HepG2 (cell line): ENCODE measurements around the gene TCEAL2. TPM values are rescaled to one million over a fixed set of nuclear protein-coding genes. Genes with fewer than 3 reads are reported as not detected.
"Not testable (repeated sequence)": the region's sequence is repeated elsewhere in the genome, so short reads cannot be mapped to it uniquely, and the experiment has no call there.

Experiments used
- ATAC-seq: fragments of 200-7000 bp; cut with Tn5 transposase; 3 replicates; pipeline ENCODE4 v1.9.1; 2020; ENCODE audit warnings: mild to moderate bottlenecking, moderate library complexity
- Bru-seq: library from RNA; stranded (reverse); fragments of 400-500 nt; gene quantifications from one replicate; lab custom pipeline; 2021; lab: Mats Ljungman, UMichigan
- BruChase-seq, 2 experiments: library from RNA; stranded (reverse); fragments of 400-500 nt; gene quantifications; one replicate each; lab custom pipeline; 2021; lab: Mats Ljungman, UMichigan
- BruUV-seq: library from RNA; stranded (reverse); fragments of 400-500 nt; replicated peaks from 2 replicates; lab custom pipeline; 2021; lab: Mats Ljungman, UMichigan
- CTCF ChIA-PET: fragments of 300-600 bp; formaldehyde crosslinking; extraction: SDS; loops from one replicate; lab custom pipeline; 2021; ENCODE audit warnings: low total read pairs, inconsistent platforms, low intra/inter-chr PET ratio; lab: Yijun Ruan, JAX
- POLR2A ChIA-PET: fragments of 350-600 bp; sonication (Branson Sonifier 250); formaldehyde crosslinking; loops from one replicate; lab custom pipeline; 2020; ENCODE audit warnings: antibody characterized with exemption, inconsistent platforms; lab: Yijun Ruan, JAX
- DNase-seq: peaks from one replicate; pipeline ENCODE4 v3.0.0-alpha.2; 2015; ENCODE audit warnings: low spot score
- FAIRE-seq: peaks from 3 replicates; lab custom pipeline; 2011; peaks lifted over from hg19 to GRCh38; lab: Jason Lieb, UNC
- H2AFZ ChIP-seq: one replicate; pipeline ENCODE4 v1.6.1; 2011; ENCODE audit warnings: low read length, inconsistent platforms
- H3K27ac ChIP-seq: fragments of 300-600 bp; 3 replicates; pipeline ENCODE4 v1.8.0; 2011; ENCODE audit warnings: mixed run types, mild to moderate bottlenecking, mixed read lengths, low read length, inconsistent platforms; ENCODE audit not compliant: insufficient read depth; ENCODE audit errors: extremely low read length
- H3K27me3 ChIP-seq, 2 experiments: fragments of 200-600 bp in 1 of 2; 2 replicates in 1 of 2; 3 replicates in 1 of 2; pipeline versions ENCODE4 v1.6.0 to v1.8.0; 2011; ENCODE audit warnings: low read length in 2 of 2, mild to moderate bottlenecking in 2 of 2, moderate library complexity in 2 of 2, inconsistent platforms in 1 of 2; ENCODE audit not compliant: insufficient read depth in 2 of 2, control insufficient read depth in 1 of 2
- H3K36me3 ChIP-seq, 2 experiments: fragments of 200-600 bp in 1 of 2; replicated peaks in 1 of 2; 2 replicates in 1 of 2; 3 replicates in 1 of 2; pipeline versions ENCODE4 v1.5.1 to v1.8.0; 2011; ENCODE audit warnings: low read length in 2 of 2, inconsistent platforms in 1 of 2; ENCODE audit not compliant: insufficient read depth in 2 of 2, control insufficient read depth in 1 of 2
- H3K4me1 ChIP-seq: 2 replicates; pipeline ENCODE4 v1.5.1; 2012; ENCODE audit warnings: low read length, inconsistent platforms; ENCODE audit not compliant: insufficient read depth
- H3K4me2 ChIP-seq: 2 replicates; pipeline ENCODE4 v1.6.0; 2011; ENCODE audit warnings: low read depth, low read length, inconsistent platforms
- H3K4me3 ChIP-seq, 3 experiments: fragments of 200-600 bp in 1 of 3; sonication (generic), shearing (Covaris generic) in 1 of 3; replicated peaks in 1 of 3; 2 replicates each; pipeline ENCODE4 v1.5.1; 2011 to 2016; ENCODE audit warnings: low read length in 3 of 3, inconsistent platforms in 2 of 3, low read depth in 2 of 3, mild to moderate bottlenecking in 2 of 3, control low read depth in 1 of 3, mixed read lengths in 1 of 3; ENCODE audit not compliant: insufficient read depth in 1 of 3
- H3K79me2 ChIP-seq: one replicate; pipeline ENCODE4 v1.6.1; 2011; ENCODE audit warnings: low read length, inconsistent platforms; ENCODE audit not compliant: insufficient read depth
- H3K9ac ChIP-seq: 2 replicates; pipeline ENCODE4 v1.6.0; 2011; ENCODE audit warnings: mild to moderate bottlenecking, low read depth, low read length, inconsistent platforms; ENCODE audit not compliant: insufficient read depth
- H3K9me3 ChIP-seq: 2 replicates; pipeline ENCODE4 v1.5.1; 2012; ENCODE audit warnings: mild to moderate bottlenecking, low read length
- H4K20me1 ChIP-seq: 2 replicates; pipeline ENCODE4 v1.6.0; 2011; ENCODE audit warnings: inconsistent platforms, mild to moderate bottlenecking, low read length, moderate library complexity; ENCODE audit not compliant: insufficient read depth
- HNRNPL ChIP-seq: fragments of 200-400 bp; formaldehyde crosslinking; IDR thresholded peaks from 2 replicates; pipeline ENCODE4 v1.6.1; 2017; ENCODE audit warnings: mild to moderate bottlenecking, low read depth, low read length
- MAZ ChIP-seq, 2 experiments: sonication (generic) in 1 of 2; formaldehyde crosslinking in 1 of 2; IDR thresholded peaks; 2 replicates each; pipeline versions ENCODE4 v1.5.0 to v1.6.1; 2012 to 2020; ENCODE audit warnings: low read depth in 2 of 2, mild to moderate bottlenecking in 2 of 2, borderline replicate concordance in 1 of 2, improper control_type of control experiment in 1 of 2, low read length in 1 of 2, missing genetic modification reagents in 1 of 2, moderate library complexity in 1 of 2
- ZFP62 ChIP-seq: sonication (generic); formaldehyde crosslinking; IDR thresholded peaks from 2 replicates; pipeline ENCODE4 v1.4.0; 2020; ENCODE audit warnings: missing genetic modification reagents
- ZNF331 ChIP-seq: sonication (generic); formaldehyde crosslinking; IDR thresholded peaks from 2 replicates; pipeline ENCODE4 v1.4.0; 2020; ENCODE audit warnings: missing genetic modification reagents
- ZNF724P ChIP-seq: sonication (generic); formaldehyde crosslinking; IDR thresholded peaks from 2 replicates; pipeline ENCODE4 v1.8.0; 2022; ENCODE audit warnings: missing genetic modification reagents, borderline replicate concordance
- WGBS: methylation state at CpG from one replicate; pipeline ENCODE4 v1.1.6; 2017; ENCODE audit warnings: low lambda C conversion rate; 5-methylcytosine and 5-hydroxymethylcytosine counted together
- in situ Hi-C: cut with HindIII; loops from 2 replicates; pipeline ENCODE4 v1.10.0; 2017; ENCODE audit warnings: low pct_unique_long_range_greater_than_20kb; ENCODE audit not compliant: extremely low pct_ligation_motif_present
- intact Hi-C: fragments of 100-400 bp; cut with micrococcal nuclease; formaldehyde crosslinking; loops from one replicate; pipeline ENCODE4 v1.10.0; 2022; ENCODE audit not compliant: unreplicated experiment
- long read RNA-seq, 2 experiments: library from RNA in 1 of 2; library from polyadenylated mRNA in 1 of 2; stranded (forward) in 1 of 2; unstranded in 1 of 2; transcript quantifications; one replicate each; pipeline ENCODE4 v2.0.0, GENCODE V29; 2019 to 2022
- polyA minus RNA-seq, 3 experiments: library from RNA; depleted of rRNA, polyadenylated mRNA; stranded (reverse); fragments of >200 nt; gene quantifications; 2 replicates each; pipeline ENCODE4 v1.2.3, GENCODE V29; 2011; ENCODE audit warnings: low replicate concordance in 1 of 3
- polyA plus RNA-seq, 8 experiments: library from polyadenylated mRNA; depleted of rRNA in 3 of 8; stranded (reverse) in 7 of 8; unstranded in 1 of 8; fragments of >200 nt; fragmentation: Illumina TruSeq in 4 of 8; extraction: Trizol in 4 of 8; gene quantifications; 2 replicates each; pipeline versions ENCODE4 v1.2.1 to v1.2.3, GENCODE V29; 2011 to 2016; ENCODE audit warnings: low read depth in 4 of 8, missing spikeins in 1 of 8, mixed read lengths in 1 of 8; ENCODE audit not compliant: insufficient read depth in 1 of 8
- total RNA-seq, 5 experiments: library from RNA; depleted of rRNA; stranded (reverse); fragments of >200 nt; fragmentation: Illumina TruSeq; extraction: Trizol; gene quantifications; 2 replicates each; pipeline ENCODE4 v1.2.3, GENCODE V29; 2016; ENCODE audit warnings: low read depth in 1 of 5

Gene TCEAL2
- total RNA-seq (2016; rRNA removed; fragmentation: Illumina TruSeq; extraction: Trizol) = not detected in 2 replicates
- total RNA-seq (2016; cell fraction: cytosol; rRNA removed; fragmentation: Illumina TruSeq; extraction: Trizol; ENCODE audit: low read depth) = not detected in 2 replicates
- not detected in 2 replicates for total RNA-seq (2016; cell fraction: insoluble cytoplasmic fraction; rRNA removed; fragmentation: Illumina TruSeq; extraction: Trizol)
- not detected in 2 replicates for total RNA-seq (2016; cell fraction: membrane; rRNA removed; fragmentation: Illumina TruSeq; extraction: Trizol)
- total RNA-seq (2016; cell fraction: nucleus; rRNA removed; fragmentation: Illumina TruSeq; extraction: Trizol) = not detected in 2 replicates
- not detected in 2 replicates for polyA plus RNA-seq (2011; rRNA removed)
- not detected in 2 replicates for polyA plus RNA-seq (2011; cell fraction: cytosol; rRNA removed)
- polyA plus RNA-seq (2011; cell fraction: nucleus; rRNA removed) = not detected in 2 replicates
- not detected in 2 replicates for polyA plus RNA-seq (2012)
- polyA plus RNA-seq (2016; cell fraction: cytosol; fragmentation: Illumina TruSeq; extraction: Trizol; ENCODE audit: low read depth) = not detected in 2 replicates
- not detected in 2 replicates for polyA plus RNA-seq (2016; cell fraction: insoluble cytoplasmic fraction; fragmentation: Illumina TruSeq; extraction: Trizol; ENCODE audit: low read depth)
- not detected in 2 replicates for polyA plus RNA-seq (2016; cell fraction: membrane; fragmentation: Illumina TruSeq; extraction: Trizol; ENCODE audit: low read depth)
- not detected in 2 replicates for polyA plus RNA-seq (2016; cell fraction: nucleus; fragmentation: Illumina TruSeq; extraction: Trizol; ENCODE audit: insufficient read depth, low read depth)
- not detected in 2 replicates for polyA minus RNA-seq (2011; rRNA and poly(A)+ RNA removed; ENCODE audit: low replicate concordance)
- polyA minus RNA-seq (2011; cell fraction: cytosol; rRNA and poly(A)+ RNA removed) = not detected in 2 replicates
- polyA minus RNA-seq (2011; cell fraction: nucleus; rRNA and poly(A)+ RNA removed) = not detected in 2 replicates
- not detected for Bru-seq, nascent RNA
- BruChase-seq, experiment 1, labeled RNA remaining after a 6-hour chase = not detected
- not detected for BruChase-seq, experiment 2, labeled RNA remaining after a 2-hour chase
- long read RNA-seq, experiment 1 = 0 reads
- long read RNA-seq, experiment 2 = 0 reads

DNA sequence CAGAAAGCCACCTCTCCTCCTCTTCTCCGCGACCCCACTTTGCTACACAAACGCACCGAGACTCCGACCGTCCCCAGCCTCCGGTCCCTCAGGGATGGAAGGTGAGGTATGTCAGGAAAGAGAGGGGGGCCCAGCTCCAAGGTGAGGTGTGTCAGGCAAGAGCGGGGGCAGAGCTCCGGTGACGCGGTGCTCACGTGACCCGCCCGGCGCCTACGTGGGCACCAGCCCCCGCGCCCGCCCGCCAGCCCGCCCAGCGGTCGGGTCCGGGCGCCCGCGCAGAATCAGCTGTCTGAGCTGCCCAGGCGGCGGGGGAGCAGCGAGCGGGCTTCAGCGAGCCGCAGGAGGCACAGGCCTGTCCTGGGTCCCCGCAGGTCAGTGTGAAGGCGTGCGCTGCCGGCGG lies at the start of gene TCEAL2:
Gene TCEAL2, plus strand, starts transcription at position 244 of the 400 bp plus-strand sequence. CDS start 1,152 bp downstream, outside the sequence.
- no CpG with 5 or more reads among the region's 38 CpGs for WGBS
- H3K4me1 ChIP-seq, H3K9me3 ChIP-seq, H3K27ac ChIP-seq, in situ Hi-C loops, H2AFZ ChIP-seq, H3K27me3 ChIP-seq, POLR2A ChIA-PET, H3K36me3 ChIP-seq, FAIRE-seq, BruUV-seq, DNase-seq, ATAC-seq, CTCF ChIA-PET, H3K4me2 ChIP-seq, H3K9ac ChIP-seq, intact Hi-C loops, H3K79me2 ChIP-seq, H3K4me3 ChIP-seq, H4K20me1 ChIP-seq: not testable (repeated sequence)

GRCh38 chrX:102077426-102077825 lies 48.1 kb upstream of the TCEAL2 start:
- no peak overlapping the region for H3K9ac ChIP-seq
- POLR2A ChIA-PET = no interaction called here
- H2AFZ ChIP-seq = no peak overlapping the region
- no peaks in the 10 kb centered on the region for H3K27me3 ChIP-seq
- ATAC-seq (no peak), DNase-seq (no peak), FAIRE-seq (no peak)
- no peak for TF ChIP-seq MAZ (IDR thresholded peaks at IDR 0.05; ENCODE audit: borderline replicate concordance, low read depth, low read length)
- no peak for TF ChIP-seq MAZ (CRISPR knock-in tag; IDR thresholded peaks at IDR 0.05; ENCODE audit: low read depth)
- no peak for TF ChIP-seq HNRNPL
- TF ChIP-seq ZFP62 (CRISPR knock-in tag) = no peak
- no peak for TF ChIP-seq ZNF331 (CRISPR knock-in tag)
- no peak for TF ChIP-seq ZNF724P (CRISPR knock-in tag)
- no peaks in the 10 kb centered on the region for H3K36me3 ChIP-seq
- WGBS = 0% methylated on average over 1 of the region's 1 CpG
- no peak overlapping the region for H3K4me3 ChIP-seq
- no TSS peak for BruUV-seq
- H3K79me2 ChIP-seq = no peaks in the 10 kb centered on the region
- in situ Hi-C loops = no loop called here
- H3K4me2 ChIP-seq = no peak overlapping the region
- no peaks in the 10 kb centered on the region for H3K9me3 ChIP-seq
- H3K4me1 ChIP-seq = no peaks in the 10 kb centered on the region
- H4K20me1 ChIP-seq = no peaks in the 10 kb centered on the region
- H3K27ac ChIP-seq = no peak overlapping the region
- CTCF ChIA-PET = no interaction called here
- intact Hi-C loops = no loop called here
